ENCODE results near the gene TIA1.
"Not testable (repeated sequence)": the region's sequence is repeated elsewhere in the genome, so short reads cannot be mapped to it uniquely, and the experiment has no call there.

TIA1 gene

GRCh38 chr2:70248181-70248847 lies at the start of gene TIA1:
TSS of gene TIA1 (minus strand) at chr2:70248628. CDS start at chr2:70248430, 198 bp downstream.
- in situ Hi-C loops (cut with MboI; ENCODE audit: low sequenced_read_pairs): no loop called here

GRCh38 chr2:70297828-70298227 lies 49.4 kb upstream of the TIA1 start:
- in situ Hi-C loops (cut with MboI; ENCODE audit: low sequenced_read_pairs): loop anchor here (25.0 kb wide), 1 partner anchor 386 kb away; the partner anchor contains the start of gene MXD1

GRCh38 chr2:70283500-70284191 lies 35.2 kb upstream of the TIA1 start:
- in situ Hi-C loops (cut with MboI; ENCODE audit: low sequenced_read_pairs): loop anchor here (25.0 kb wide), 1 partner anchor 371 kb away; the partner anchor contains the start of gene MXD1

GRCh38 chr2:70282439-70282838 lies 34.0 kb upstream of the TIA1 start:
- in situ Hi-C loops (cut with MboI; ENCODE audit: low sequenced_read_pairs): loop anchor here (25.0 kb wide), 1 partner anchor 370 kb away; the partner anchor contains the start of gene MXD1

GRCh38 chr2:70280242-70280798 lies 31.9 kb upstream of the TIA1 start:
- in situ Hi-C loops (cut with MboI; ENCODE audit: low sequenced_read_pairs): loop anchor here (25.0 kb wide), 1 partner anchor 368 kb away; the partner anchor contains the start of gene MXD1

- in situ Hi-C loops (cut with MboI; ENCODE audit: low sequenced_read_pairs): no loop called here
Measured at GRCh38 chr2:70270323-70270722, 21.9 kb upstream of the TIA1 start.

- in situ Hi-C loops (cut with MboI; ENCODE audit: low sequenced_read_pairs): not testable (repeated sequence)
Measured at GRCh38 chr2:70269422-70270302, 21.2 kb upstream of the TIA1 start.

- in situ Hi-C loops (cut with MboI; ENCODE audit: low sequenced_read_pairs): not testable (repeated sequence)
Measured at GRCh38 chr2:70266925-70267324, 18.5 kb upstream of the TIA1 start.

GRCh38 chr2:70261501-70261900 lies 13.1 kb upstream of the TIA1 start:
- in situ Hi-C loops (cut with MboI; ENCODE audit: low sequenced_read_pairs): no loop called here

- in situ Hi-C loops (cut with MboI; ENCODE audit: low sequenced_read_pairs): no loop called here
Measured at GRCh38 chr2:70258532-70258875, 10.1 kb upstream of the TIA1 start.

GRCh38 chr2:70255637-70256314 lies 7.3 kb upstream of the TIA1 start:
- in situ Hi-C loops (cut with MboI; ENCODE audit: low sequenced_read_pairs): no loop called here

- in situ Hi-C loops (cut with MboI; ENCODE audit: low sequenced_read_pairs): no loop called here
Measured at GRCh38 chr2:70250434-70250833, 2.0 kb upstream of the TIA1 start.

- in situ Hi-C loops (cut with MboI; ENCODE audit: low sequenced_read_pairs): no loop called here
Measured at GRCh38 chr2:70247364-70248180, 856 bp downstream of the TIA1 start.

- in situ Hi-C loops (cut with MboI; ENCODE audit: low sequenced_read_pairs): no loop called here
Measured at GRCh38 chr2:70243806-70244584, 4.4 kb downstream of the TIA1 start.

- in situ Hi-C loops (cut with MboI; ENCODE audit: low sequenced_read_pairs): no loop called here
Measured at GRCh38 chr2:70242552-70242951, 5.9 kb downstream of the TIA1 start.

- in situ Hi-C loops (cut with MboI; ENCODE audit: low sequenced_read_pairs): no loop called here
Measured at GRCh38 chr2:70241340-70241739, 7.1 kb downstream of the TIA1 start.

- in situ Hi-C loops (cut with MboI; ENCODE audit: low sequenced_read_pairs): no loop called here
Measured at GRCh38 chr2:70240599-70240998, 7.8 kb downstream of the TIA1 start.

GRCh38 chr2:70233926-70234325 lies 14.5 kb downstream of the TIA1 start:
- in situ Hi-C loops (cut with MboI; ENCODE audit: low sequenced_read_pairs): no loop called here

GRCh38 chr2:70226781-70227180 lies 21.6 kb downstream of the TIA1 start:
- in situ Hi-C loops (cut with MboI; ENCODE audit: low sequenced_read_pairs): no loop called here
